B cell (primary cell): ENCODE measurements around the gene PLGRKT.
"Not testable (repeated sequence)": the region's sequence is repeated elsewhere in the genome, so short reads cannot be mapped to it uniquely, and the experiment has no call there.

ENCODE experiments used
- CTCF ChIP-seq: fragments of 200-600 bp; IDR thresholded peaks from one replicate; pipeline ENCODE4 v1.8.0; 2022; ENCODE audit warnings: antibody characterized with exemption, mild to moderate bottlenecking
- EZH2 ChIP-seq: IDR thresholded peaks from 2 replicates; pipeline ENCODE4 v1.6.1; 2012; ENCODE audit warnings: borderline replicate concordance, low read depth, mild to moderate bottlenecking, moderate library complexity, low read length; ENCODE audit not compliant: insufficient read depth, poor library complexity, severe bottlenecking

GRCh38 chr9:5397547-5397946, 40.2 kb downstream of the PLGRKT start:
- not testable (repeated sequence) for TF ChIP-seq EZH2, CTCF
